GM13976 (cell line): ENCODE data around the gene FZR1.

Source experiments
- DNase-seq: peaks from one replicate; pipeline ENCODE4 v3.0.0; 2012; ENCODE audit warnings: low spot score
- in situ Hi-C: fragments of 300-500 bp; cut with MboI; formaldehyde crosslinking; loops from one replicate; pipeline ENCODE4 v1.12.0; 2022; ENCODE audit warnings: low sequenced_read_pairs, mixed read lengths, inconsistent platforms; ENCODE audit not compliant: unreplicated experiment
- TF ChIP-seq, protein P1 (sequence below): IDR thresholded peaks from 2 replicates; pipeline ENCODE4 v1.5.1; 2012; ENCODE audit warnings: borderline replicate concordance, mild to moderate bottlenecking; ENCODE audit not compliant: insufficient read depth; ENCODE audit errors: extremely low read depth, missing control alignments, control extremely low read depth

Gene FZR1

DNA sequence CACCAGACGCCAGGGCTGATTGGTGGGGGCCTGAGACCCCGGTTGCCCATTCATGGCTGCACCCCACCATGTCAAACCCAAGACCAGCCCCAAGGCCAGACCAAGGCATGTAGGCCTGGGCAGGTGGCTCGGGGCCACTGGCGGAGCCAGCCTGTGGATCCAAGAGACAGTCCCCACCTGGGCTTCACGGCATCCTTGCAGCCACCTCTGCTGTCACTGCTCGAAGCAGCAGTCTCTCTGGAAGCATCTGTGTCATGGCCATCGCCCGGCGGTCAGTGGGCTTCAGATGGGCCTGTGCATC, 29.1 kb downstream of the FZR1 start:
- in situ Hi-C loops: no loop called here
- no peak for DNase-seq
- TF ChIP-seq, protein P1, sequence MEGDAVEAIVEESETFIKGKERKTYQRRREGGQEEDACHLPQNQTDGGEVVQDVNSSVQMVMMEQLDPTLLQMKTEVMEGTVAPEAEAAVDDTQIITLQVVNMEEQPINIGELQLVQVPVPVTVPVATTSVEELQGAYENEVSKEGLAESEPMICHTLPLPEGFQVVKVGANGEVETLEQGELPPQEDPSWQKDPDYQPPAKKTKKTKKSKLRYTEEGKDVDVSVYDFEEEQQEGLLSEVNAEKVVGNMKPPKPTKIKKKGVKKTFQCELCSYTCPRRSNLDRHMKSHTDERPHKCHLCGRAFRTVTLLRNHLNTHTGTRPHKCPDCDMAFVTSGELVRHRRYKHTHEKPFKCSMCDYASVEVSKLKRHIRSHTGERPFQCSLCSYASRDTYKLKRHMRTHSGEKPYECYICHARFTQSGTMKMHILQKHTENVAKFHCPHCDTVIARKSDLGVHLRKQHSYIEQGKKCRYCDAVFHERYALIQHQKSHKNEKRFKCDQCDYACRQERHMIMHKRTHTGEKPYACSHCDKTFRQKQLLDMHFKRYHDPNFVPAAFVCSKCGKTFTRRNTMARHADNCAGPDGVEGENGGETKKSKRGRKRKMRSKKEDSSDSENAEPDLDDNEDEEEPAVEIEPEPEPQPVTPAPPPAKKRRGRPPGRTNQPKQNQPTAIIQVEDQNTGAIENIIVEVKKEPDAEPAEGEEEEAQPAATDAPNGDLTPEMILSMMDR: no peak

DNA sequence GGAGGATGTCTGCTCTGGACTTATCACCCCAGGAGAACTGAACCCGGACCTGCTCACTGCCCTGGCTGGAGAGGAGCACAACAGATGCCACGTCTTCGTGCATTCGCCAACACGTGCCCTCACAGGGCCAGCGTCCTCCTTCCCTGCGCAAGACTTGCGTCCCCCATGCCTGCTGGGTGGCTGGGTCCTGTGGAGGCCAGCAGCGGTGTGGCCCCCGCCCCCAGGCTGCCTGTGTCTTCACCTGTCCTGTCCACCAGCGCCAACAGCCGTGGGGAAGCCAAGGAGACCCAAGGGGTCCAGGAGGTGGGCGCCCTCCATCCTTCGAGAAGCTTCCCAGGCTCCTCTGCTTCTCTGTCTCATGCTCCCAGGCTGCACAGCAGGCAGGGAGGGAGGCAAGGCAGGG, 29.5 kb downstream of the FZR1 start:
- DNase-seq: no peak
- in situ Hi-C loops: no loop called here
- TF ChIP-seq, protein P1: no peak

DNA sequence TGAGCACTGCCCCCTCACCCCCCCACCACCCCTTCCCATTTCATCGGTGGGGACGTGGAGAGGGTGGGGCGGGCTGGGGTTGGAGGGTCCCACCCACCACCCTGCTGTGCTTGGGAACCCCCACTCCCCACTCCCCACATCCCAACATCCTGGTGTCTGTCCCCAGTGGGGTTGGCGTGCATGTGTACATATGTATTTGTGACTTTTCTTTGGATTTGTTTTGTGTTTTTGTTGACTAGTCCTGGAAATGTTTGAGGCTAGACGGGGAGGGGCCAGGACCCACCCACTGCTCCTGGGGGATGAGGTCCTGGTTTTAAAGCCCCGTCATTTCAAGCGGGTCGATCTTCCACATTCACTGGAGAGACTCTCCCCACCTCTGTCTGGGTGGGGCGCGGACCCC, 29.9 kb downstream of the FZR1 start:
- in situ Hi-C loops: no loop called here
- DNase-seq: no peak
- TF ChIP-seq, protein P1: no peak

DNA sequence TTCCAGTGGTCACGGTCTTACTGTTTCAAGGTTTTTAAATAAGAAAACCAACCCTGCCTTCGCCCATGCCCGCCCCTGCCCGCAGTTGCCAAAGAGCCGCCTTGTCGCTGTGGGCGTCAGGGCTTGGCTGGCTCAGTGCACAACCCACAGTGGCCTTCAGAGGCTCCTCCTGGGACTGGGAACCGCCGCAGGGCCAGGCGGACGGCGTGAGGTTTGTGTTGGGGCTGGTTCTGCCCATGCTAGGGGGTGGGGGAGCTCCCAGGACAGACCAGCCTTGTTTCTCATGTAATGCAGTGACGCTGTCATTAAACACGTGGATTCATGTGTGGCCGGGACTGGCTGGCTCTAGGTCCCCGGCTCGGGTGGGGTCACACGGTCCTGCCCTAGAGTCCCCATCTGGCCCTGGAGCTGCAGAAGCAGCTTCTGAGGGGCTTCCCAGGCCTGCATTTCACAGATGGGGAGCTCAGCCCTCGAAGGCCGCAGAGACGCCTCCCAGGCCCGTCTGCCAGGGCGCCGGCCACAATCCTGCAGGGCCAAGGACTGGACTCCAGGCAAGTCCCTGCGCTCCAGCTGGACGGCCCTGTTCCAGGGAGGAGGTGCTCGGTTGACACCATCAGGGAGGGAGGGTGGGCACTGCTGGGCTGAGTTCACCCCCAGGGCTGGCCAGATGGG, 30.5 kb downstream of the FZR1 start:
- TF ChIP-seq, protein P1: no peak
- in situ Hi-C loops: no loop called here
- DNase-seq: no peak

DNA sequence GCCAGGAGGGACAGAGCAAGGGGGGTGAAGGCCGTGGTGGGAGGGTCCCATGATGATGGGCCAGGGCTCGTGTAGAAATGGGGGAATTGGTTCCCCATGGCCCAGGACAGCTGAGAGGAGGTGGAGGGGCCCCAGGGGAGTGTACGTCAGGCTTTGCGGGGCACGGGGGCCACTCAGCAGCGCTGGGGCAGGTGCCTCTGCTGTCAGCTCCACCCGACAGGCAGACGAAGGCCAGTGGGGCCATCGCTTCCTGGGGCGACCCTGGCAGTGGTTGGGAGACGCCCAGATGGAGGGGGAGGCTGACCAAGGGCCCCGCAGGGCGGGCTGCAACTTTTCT, 31.0 kb downstream of the FZR1 start:
- in situ Hi-C loops: no loop called here
- DNase-seq: no peak
- TF ChIP-seq, protein P1: no peak

DNA sequence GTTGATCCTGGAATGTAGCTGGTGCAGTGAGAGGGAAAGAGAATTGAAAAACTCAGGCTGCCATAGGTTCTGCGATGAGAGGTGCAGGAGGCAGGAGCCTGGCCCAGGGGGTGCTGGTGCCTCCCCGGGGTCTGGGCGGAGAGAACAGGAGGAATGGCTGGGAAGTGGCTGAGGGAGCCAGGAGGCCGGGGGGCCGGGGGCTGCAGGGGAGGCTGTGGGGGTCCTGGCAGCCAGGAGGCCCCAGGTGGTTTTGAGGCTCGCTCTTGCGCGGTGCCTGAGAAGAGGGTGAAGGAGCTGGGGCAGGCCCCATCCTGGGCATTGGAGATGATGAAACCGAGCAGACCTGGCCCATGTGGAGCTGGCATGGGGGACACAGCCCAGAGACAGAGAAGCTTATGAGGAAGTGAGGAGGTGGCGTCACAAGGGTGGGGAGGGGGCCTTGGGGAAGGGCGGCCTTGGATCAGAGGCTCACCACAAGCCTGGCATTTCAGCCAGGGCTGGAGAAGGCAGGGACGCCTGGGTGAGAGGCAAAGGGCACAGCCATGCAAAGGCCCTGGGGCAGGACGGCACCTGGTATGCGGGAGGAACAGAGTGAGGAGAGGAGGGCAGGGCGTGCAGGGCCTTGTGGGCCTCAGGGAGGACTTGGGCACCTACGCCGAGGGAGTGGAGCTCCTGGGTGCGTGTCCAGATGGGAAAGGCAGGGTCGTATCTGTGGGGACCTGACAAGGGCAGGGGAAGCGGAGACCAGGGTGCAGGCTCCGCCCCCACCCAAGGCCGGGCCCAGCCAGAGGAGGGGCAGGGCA, 31.5 kb downstream of the FZR1 start:
- no peak for DNase-seq
- TF ChIP-seq, protein P1: no peak
- in situ Hi-C loops: no loop called here
